Activated gamma-delta T cell (primary cell): ENCODE results near the gene MAP4K2.

Experiments used
- DNase-seq: peaks from one replicate; lab custom pipeline; 2025; lab: John Stamatoyannopoulos, UW

Gene MAP4K2

DNA sequence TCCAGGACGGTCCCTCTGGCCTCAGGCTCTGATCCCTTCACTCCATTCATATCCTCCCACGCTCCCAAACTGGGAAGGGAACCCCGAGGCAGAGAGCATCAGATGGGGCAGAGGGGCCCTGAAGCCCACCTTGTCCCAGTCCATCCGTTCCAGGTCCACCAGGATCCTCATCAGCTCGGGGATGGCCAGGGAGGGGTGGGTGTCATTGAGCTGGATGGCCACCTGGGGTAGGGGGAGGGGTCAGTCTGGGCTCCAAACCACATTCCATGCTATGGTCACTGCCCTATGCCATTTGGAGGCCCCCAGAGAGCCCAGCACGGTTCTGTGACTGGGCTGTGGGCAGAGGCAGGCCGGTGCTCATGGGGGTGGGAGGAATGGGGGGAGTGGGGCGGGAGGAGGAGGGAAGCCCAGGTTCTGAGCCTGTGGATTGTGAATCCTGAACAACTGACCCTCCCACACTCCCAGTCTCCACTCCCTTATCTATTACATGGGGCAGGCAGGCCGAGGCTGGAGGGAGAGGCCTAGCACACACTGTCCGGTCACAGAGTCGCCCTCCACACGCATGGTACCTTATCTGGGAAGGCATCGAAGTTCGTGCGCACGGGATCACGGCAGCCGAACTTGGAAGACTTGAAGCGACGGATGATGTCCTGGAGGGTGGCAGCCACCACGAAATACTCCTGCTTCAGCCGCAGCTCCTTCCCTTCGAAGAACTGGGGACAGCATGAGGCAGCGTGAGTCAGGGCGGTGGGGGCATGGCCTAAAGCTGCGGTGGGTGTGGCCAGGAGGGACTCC lies 48.7 kb downstream of the MAP4K2 start:
- DNase-seq: no peak

DNA sequence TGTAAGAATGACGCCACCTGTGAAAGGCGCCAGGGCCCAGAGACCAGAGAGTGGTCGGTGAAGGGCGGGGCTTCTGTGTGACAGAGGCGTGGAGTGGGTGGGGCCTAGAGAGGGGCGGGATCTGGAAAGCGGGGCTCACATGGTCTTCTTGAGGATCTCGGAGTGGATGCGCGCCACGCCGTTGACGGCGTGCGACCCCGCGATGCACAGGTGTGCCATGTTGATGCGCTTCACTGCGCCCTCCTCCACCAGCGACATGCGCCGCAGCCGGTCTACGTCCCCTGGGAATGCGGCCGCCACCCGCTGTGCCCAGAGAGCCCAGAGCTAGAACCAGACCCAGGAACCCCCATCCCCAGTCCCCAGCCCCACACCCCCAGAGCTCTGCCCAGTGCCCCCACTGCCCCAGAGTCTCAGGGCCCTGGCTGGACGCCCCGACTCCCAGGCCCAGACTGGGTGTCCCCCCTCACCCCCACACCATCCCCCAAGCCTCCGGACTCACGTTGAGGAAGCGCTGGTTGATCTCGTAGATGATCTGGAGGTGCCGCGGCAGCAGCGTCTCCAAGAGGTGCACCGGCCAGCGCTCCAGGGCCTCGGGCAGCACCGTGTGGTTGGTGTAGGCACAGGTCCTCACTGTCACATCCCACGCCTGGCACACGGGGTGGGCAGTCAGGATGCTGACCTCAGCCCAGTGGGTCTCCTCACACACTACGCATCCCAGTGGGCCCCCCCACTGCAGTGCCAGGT lies 49.5 kb downstream of the MAP4K2 start:
- DNase-seq: no peak

DNA sequence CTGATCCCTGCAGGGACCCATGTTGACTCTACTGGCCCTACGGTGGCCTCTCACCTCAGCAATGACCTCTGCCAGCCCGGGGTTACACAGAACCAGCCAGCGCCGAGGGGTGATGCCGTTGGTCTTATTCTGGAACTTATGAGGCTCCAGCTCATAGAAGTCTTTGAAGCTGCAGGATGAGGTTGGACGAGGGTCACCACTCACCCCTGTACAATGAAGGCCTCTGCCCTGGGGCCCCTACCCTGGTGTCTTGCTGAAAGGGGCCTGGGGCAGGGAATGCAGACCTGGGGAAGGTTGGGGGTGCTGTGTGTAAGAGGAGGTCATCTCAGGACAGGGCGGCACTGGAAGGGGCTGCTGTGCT lies 50.0 kb downstream of the MAP4K2 start:
- DNase-seq: no peak

DNA sequence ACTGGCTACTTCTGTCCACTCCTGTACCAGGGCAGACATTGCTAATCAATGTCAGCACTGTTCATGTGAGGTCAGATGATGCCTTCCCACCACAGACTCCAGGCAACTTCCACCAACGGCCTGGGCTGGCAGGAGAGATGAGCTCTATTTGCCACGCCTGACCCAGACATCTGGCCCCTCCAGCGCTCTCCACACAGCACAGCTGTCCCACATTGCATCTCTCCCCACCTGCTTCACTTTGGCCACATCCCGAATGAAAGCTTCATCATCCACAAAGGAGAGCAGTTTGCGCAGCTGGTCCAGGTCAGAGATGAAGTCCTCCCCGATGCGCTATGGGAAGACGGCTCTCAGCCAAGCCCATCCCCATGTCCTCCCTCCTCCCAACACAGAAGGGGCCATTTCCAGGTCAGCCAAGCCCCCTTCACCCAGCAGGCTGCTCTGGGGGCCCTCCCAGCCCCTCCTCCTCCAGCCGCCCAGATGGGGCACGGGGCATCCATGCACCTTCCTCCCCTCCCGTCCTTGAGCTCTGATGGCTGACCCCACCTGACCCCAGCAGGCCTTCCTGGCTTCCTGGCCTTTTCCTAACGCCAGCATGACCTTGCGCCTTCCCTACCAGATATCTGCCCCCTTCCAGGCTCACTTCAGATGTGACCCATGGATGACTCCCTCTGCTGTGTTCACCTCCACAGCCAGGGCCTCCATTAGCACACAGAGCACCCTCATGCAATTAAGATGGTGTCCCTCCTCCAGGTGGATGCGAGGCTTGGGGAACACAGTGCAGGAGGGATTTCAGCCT lies 50.6 kb downstream of the MAP4K2 start:
- DNase-seq: no peak

DNA sequence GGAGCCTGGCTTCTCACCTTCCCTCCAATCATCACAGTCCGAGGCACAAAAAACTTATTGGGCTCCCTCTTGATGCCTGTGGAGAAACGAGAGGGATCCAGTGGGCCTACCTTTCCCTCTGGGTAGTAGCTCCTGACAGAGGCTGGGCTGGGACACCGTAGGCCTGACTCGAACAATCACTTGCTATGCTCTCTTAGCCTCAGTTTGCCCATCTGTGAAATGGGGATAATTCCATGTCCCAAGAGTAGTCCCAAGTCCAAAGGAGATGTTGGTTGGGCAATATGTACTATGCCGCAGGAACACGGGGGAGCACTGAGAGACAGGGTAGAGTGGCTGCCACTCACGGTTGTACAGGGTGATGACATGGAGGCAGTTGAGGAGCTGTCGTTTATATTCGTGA lies 51.4 kb downstream of the MAP4K2 start:
- DNase-seq: no peak

DNA sequence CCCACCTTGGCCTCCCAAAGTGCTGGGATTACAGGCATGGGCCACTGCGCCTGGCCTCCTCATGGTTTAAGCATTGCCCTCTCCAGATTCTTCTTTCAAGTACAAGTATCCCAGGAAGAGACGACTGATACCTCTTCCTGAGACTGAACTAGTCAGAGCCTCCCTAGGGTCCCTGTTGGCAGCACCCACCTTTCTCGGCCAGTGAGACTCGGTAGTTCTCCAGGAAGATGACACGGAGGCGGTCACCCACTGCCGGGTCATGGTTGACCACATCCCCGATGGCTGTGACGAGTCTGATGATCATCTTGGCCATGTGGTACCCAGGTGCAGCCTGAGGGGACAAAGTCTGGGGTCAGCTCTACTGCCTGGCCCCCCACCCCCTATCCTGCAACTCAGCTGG lies 51.9 kb downstream of the MAP4K2 start:
- DNase-seq: no peak

DNA sequence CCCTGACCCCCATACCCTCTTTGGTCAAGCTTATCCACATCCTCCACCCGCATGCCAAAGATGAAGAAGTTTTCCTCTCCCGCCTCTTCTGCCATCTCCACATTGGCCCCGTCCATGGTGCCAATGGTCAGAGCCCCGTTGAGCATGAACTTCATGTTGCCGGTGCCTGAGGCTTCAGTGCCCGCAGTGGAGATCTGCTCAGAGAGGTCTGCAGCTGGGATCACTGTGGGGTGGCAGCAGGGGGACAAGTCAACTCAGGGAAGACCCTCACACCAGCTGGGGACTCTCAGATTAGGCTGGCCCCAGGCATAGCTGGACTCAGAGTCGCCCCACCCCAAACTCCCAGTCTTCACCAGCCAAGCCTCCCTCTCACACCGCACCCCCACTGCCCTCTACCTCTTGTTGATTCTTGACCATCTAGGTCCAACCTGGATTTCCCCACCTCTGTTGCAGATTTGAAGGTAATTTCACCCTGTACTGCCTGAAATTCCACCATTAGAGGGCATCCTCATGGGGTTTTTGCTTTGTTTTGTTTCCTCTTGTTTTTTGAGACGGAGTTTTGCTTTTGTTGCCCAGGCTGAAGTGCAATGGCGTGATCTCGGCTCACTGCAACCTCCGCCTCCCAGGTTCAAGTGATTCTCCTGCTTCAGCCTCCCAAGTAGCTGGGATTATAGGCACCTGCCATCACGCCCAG lies 52.5 kb downstream of the MAP4K2 start:
- no peak for DNase-seq

DNA sequence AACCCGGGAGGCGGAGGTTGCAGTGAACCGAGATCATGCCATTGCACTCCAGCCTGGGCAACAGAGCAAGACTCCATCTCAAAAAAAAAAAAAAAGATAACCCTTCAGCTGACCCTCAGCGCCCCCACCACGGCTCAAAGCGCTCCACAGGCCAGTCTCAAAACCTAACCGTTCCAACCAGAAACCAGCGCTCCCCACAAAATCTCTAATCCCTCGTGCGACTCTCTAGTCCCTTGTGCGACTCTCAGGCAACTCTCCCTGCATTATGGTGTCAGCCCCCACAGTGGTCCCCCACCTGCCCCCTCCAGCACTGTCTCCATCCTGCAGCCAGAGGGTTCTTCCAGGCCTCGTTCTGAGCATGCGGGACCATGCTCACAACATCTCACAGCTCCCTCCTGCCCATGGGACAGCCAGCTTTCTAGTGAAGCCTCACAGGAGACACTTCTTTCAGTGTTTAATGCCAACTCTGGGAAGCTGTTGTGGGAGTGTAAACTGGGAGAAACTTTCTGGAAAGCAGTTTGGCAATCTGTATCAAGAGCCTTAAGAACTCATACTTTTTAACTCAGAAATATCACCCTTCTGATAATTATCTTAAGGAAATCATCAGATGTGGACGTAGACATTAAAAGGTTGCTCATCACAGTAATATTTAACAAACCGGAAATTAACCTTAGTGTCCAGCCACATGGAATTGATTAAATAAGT lies 54.9 kb downstream of the MAP4K2 start:
- DNase-seq: no peak

DNA sequence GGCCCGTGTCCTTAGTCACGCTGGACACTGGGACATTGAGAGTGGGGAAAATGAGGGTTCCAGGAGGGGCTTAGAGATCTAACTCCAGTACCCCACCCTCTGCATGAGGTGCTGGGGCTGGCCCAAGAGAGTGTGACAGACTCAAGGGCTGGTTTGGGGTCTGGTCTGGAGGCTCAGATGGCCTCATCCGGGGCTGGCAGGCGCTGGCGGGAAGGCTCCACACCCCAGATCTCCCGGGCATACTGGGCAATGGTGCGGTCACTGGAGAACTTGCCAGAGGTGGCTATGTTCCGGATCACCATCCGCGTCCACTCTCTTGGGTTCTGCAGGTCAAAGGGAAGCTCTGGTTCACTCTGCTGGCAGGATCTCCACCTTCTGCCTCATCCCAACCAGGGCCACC lies 56.5 kb downstream of the MAP4K2 start:
- no peak for DNase-seq

DNA sequence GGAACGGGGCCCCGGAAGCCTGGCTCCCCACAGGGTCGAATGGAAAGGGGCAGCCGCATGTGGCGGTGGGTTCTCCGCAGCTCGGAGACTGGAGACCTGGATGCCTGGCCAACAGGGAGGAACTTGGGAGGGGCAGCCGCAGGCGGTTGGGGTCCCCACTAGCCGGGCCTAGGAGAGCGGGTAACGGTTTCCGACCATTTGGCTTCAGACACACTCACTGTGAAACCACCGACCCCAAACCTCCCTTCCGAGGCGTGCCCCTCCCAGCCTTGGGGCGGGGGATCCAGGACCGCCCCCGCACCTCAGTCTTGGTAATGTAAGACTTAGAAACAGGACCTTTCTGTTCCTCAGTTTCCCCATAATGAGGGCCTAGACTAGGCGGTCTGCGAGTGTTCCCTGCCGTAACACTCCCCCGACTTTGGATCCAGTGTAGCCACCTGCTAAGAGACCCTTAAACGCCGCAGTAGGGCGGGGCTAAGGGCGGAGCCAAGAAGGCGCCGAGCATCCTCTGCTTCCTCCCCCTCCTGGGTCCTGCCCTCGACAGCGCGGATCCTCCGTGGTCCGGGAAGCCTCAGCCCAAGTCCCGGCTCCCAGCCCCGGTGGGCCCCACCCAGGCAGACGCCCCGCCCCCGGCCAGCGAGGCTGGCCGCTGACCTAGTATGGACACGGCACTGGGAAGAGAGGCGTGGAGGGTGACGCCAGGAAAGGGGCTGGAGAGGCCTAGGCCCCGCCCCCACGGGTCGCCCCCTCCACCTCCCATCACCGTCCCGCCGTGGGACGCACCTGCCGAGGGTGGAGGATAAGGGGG lies 57.3 kb downstream of the MAP4K2 start:
- DNase-seq: peak; percentile 58

DNA sequence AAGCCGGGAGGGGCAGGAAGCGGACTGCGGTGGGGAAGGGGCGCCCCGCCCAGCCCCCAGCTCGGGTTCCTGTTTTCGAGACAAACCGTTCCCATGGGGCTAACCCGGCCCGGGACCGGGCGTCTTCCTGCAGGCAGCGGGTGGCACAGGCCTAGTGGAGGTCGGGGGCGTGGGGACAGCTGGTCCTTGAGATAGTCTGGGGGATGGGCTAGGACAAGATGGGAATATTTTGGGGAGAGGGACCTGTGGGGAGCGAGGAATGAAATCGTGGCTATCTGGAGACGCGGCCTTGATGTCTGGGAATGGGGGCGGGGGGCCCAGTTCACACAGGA lies 57.9 kb downstream of the MAP4K2 start:
- peak; percentile 72 for DNase-seq

DNA sequence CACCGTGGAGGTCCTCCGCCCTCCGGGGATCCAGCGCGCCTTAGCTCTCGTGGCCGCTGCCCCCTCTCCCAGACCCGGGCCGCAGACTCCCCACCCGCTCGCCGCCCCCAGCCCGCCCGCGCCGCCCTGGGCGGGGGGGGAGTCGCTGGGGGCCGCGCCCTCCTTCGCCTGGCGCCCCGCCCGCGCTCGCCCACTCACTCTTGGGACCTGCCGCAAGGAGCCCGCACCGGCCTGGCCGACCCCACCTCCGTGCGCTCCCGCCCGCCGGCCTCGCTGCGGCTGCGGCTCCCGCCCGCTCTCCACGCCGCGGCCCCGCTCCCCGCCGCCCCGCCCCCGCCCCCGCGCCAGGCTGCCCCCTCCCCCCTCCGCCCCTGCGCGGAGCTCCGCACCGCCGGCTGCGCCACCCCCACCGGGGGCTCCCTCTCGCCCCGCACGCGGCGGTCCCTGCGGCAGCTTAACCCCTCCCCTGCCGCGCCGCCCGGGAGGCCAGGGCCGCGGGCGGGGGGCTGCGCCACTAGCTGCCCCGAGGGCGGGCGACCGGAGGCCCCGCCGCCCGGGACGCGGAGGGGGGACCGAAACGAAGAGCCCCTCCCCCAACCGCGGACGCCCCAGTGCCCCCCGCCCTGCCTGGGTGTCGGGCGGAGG lies 58.3 kb downstream of the MAP4K2 start:
- peak; percentile 56 for DNase-seq

DNA sequence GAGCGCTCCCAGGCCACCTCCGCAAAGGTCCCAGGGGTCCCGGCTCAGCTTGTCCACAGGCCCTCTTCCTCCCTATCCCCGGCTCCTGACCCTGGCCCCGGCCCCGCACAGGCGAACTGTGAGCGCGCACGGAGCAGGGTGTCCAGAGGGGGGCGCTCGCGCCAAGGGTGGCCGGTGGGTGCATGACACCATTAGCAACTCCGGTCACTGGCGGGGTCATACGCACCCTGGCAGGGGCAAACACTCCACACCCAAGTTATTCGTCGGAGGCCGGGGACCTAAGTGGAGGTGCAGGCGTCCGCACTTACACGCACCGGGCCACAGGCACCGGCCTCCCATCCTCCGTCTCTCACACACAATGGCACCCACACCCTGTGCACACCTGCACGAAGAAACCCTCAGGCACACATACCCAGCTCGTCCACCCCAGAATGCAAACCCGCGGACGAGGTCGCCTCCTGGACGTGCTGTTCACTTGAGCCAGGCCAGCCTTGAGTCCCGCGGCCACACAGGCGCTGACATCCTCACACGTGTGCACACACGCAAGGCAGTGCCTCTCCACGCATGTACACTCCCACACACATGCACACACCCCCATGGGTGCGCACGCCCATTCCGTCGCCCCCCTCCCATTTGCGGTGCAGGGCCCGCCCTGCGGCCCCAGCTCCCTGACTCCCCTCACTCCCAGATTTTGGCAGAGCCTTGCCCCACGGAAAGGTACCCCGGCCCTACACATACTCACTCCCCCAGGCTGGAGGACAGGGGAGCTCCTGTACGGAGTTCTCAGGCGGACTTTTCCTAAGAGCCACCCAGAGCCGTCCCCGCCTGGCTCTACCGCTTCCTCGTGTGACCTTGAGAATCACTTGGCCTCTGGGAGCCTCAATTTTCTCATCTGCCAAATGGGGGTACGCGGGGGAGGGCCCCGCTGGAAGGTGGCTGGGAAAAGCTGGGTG lies 59.1 kb downstream of the MAP4K2 start, which contains the start of gene RASGRP2:
TSS of gene RASGRP2 (minus strand) at position 552 of the 953 bp plus-strand sequence. CDS start 1,276 bp downstream, outside the sequence.
- DNase-seq: peak; percentile 73

DNA sequence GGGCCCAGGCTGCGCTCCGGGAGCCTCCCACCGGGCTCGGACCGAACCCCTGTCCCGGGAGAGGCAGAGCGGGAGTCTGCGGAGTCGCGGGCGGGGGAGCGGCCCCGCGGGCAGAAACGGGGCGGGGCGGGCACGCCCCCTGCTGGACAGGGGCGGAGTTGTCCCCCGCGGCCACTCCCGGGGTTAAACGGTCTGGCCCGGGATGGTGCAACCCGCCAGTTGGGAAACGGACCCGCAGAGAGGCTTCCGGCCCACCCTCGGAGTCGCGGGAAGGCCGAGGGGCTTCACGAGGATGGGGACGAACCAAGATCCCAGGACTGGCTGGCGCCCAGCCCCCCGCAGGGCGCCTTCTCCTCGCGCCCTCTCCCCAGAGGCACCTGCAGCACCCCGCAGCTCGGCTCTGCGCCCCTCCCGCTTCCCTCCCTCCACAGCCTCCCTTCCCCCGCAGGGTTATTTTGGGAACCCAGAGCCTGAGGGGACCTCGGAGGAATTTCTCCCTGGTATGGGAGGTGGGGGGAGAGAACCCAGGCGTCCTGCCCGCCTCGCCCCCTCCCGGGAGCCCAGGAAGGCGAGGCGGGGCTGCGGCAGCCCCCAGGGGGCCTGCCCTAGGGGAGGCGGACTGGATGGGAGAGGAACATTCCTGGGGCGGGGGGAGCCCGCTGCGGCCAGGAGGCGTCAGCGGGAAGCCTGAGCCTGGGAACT lies 60.0 kb downstream of the MAP4K2 start:
- peak; percentile 55 for DNase-seq

DNA sequence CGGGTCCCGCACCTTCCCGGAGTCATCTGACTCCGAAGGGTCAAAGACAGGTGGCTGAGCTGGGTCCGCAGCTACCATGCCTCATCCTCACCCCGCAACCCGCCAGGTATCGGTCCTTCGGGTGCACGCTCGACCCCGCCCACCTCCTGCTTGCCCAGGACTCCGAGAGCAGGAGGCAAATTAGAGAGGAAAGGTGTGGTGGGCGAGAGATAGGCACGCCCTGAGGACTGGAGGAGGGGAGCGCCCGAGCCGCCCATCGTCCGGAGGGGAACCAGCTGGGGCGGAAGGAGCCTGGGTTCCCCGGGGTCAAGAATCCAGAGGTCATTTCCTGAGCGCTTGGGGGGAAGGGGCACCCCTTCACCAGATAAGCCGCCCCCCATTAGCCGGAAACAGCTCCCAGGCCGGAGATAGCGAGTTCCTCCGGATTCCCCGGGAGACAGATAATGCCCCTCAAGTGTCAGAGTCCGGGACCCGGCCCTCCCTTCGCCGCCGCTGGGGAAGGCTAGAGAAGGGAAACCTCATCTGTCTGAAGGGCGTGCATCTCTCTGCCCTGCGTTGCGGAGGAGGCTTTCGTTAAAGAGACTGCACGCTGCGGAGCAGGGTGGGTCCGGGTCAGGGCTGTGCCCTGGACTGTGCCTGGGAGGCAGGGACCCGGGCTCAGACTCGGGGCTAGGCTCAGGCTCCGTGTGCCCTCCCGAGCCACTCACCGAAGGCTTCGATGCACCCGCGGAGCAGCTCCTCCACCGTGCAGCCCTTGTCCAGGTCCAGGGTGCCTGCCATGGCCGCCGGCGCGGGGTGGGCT lies 60.7 kb downstream of the MAP4K2 start:
- no peak for DNase-seq

DNA sequence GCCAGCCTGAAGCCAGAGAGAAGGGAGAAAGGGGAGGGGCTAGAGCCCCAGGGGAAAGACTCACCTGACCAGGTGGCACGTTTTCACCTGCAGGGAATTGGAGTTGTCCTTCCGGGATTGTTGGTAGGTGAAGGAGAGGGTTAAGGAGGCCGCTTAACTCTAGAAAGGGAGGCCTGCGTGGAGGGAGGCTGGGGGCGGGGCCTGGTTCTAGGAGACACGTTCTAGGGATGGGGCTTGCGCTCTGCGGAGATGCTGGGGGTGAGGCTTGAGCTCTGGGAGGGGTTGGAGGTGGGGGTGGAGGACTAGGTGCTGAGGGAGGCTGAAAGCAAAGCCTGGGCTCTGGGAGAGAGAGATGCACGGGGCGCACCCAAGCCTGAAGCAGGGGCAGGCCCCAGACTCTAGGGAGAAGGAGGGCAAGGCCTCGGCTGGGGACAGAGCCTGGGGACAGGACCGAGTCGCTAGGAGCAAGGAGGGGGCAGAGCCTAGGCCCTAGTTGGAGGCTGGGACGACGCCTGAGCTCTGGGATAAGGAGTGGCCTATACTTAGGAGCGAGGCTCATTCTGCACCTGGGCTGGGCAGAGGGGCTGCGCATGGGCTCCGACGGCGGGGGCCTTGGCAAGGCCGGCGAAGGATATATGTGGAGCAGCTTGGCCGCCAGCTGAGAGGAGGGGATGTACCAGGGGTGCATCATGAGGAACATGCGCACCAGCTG lies 61.5 kb downstream of the MAP4K2 start:
- DNase-seq: no peak

DNA sequence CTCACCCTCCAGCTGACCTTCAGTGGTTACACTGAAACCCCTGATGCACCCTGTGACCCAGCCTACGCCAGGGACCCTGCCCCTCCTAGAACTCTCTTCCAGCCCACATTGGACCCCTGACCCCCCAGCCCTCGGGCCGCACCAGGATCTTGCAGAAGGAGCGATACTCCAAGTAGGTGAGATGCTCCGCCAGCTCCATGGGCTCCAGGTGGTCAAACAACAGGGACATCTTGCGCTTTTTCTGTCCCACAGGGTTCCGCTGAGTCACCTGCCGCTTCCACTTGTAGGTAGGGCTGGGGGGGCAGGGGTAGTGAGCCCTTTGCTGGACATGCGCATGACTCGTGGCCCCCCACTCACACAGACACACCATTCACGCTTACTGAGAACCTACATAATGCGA lies 63.1 kb downstream of the MAP4K2 start:
- no peak for DNase-seq
